CD4-positive, alpha-beta memory T cell (primary cell): ENCODE data around the gene RALGAPA1. TPM values are rescaled to one million over a fixed set of nuclear protein-coding genes. Genes with fewer than 3 reads are reported as not detected.

Experiments
- CTCF ChIA-PET: fragments of 350-600 bp; sonication (Branson Sonifier 250); formaldehyde crosslinking; loops from one replicate; lab custom pipeline; 2021; ENCODE audit warnings: inconsistent platforms; ENCODE audit not compliant: partially characterized antibody; lab: Charles Lee
- POLR2A ChIA-PET: fragments of 350-600 bp; sonication (Branson Sonifier 250); formaldehyde crosslinking; loops from one replicate; lab custom pipeline; 2021; ENCODE audit not compliant: partially characterized antibody; lab: Charles Lee
- DNase-seq, 5 donors: peaks; one replicate each; pipeline versions ENCODE4 v3.0.0 to v3.0.0-alpha.2; 2020 to 2022; ENCODE audit warnings: mixed read lengths in 1 of 5
- H3K27ac ChIP-seq: one replicate; pipeline ENCODE4 v1.7.0; 2013; ENCODE audit warnings: low read depth, low read length
- H3K27me3 ChIP-seq: 2 replicates; pipeline ENCODE4 v1.7.0; 2013; ENCODE audit warnings: mild to moderate bottlenecking, low read length, moderate library complexity; ENCODE audit not compliant: insufficient read depth
- H3K36me3 ChIP-seq: 2 replicates; pipeline ENCODE4 v1.7.0; 2013; ENCODE audit warnings: mild to moderate bottlenecking, low read length, moderate library complexity; ENCODE audit not compliant: insufficient read depth
- H3K4me1 ChIP-seq: 2 replicates; pipeline ENCODE4 v1.7.0; 2013; ENCODE audit warnings: mild to moderate bottlenecking, low read length, moderate library complexity; ENCODE audit not compliant: insufficient read depth
- H3K4me3 ChIP-seq, 2 donors: one replicate each; pipeline ENCODE4 v1.7.0; 2013; ENCODE audit warnings: low read length in 2 of 2, mild to moderate bottlenecking in 1 of 2
- H3K9me3 ChIP-seq, 2 donors: one replicate each; pipeline ENCODE4 v1.7.0; 2013; ENCODE audit warnings: low read length in 2 of 2, control low read depth in 1 of 2; ENCODE audit not compliant: control insufficient read depth in 1 of 2
- H3K27ac Mint-ChIP-seq, 7 donors: one replicate each; pipeline ENCODE4 v1.8.0; 2020 to 2021; ENCODE audit warnings: mixed read lengths in 7 of 7, mild to moderate bottlenecking in 6 of 7, inconsistent platforms in 3 of 7, moderate library complexity in 3 of 7
- H3K27me3 Mint-ChIP-seq, 2 donors: one replicate each; pipeline ENCODE4 v1.8.0; 2020 to 2021; ENCODE audit warnings: mixed read lengths in 2 of 2
- H3K36me3 Mint-ChIP-seq, 2 donors: one replicate each; pipeline ENCODE4 v1.8.0; 2020 to 2021; ENCODE audit warnings: mixed read lengths in 2 of 2, inconsistent platforms in 1 of 2, mild to moderate bottlenecking in 1 of 2
- H3K4me1 Mint-ChIP-seq, 4 donors: one replicate each; pipeline ENCODE4 v1.8.0; 2020 to 2021; ENCODE audit warnings: mixed read lengths in 4 of 4, mild to moderate bottlenecking in 1 of 4
- H3K4me3 Mint-ChIP-seq, 8 donors: one replicate each; pipeline ENCODE4 v1.8.0; 2020 to 2021; ENCODE audit warnings: mixed read lengths in 8 of 8, mild to moderate bottlenecking in 7 of 8, moderate library complexity in 6 of 8, inconsistent platforms in 3 of 8
- H3K9me3 Mint-ChIP-seq, 8 donors: one replicate each; pipeline ENCODE4 v1.8.0; 2020 to 2021; ENCODE audit warnings: mixed read lengths in 8 of 8, mild to moderate bottlenecking in 5 of 8, inconsistent platforms in 3 of 8, moderate library complexity in 1 of 8
- intact Hi-C: fragments of 100-400 bp; cut with micrococcal nuclease; formaldehyde crosslinking; loops from one replicate; pipeline ENCODE4 v1.15.1; 2023
- polyA plus RNA-seq, 2 donors: library from polyadenylated mRNA; unstranded; fragments of 300-500 nt; fragmentation: Illumina TruSeq; gene quantifications; one replicate each; pipeline ENCODE4 v1.2.3, GENCODE V29; 2021
- total RNA-seq, 2 experiments: library from RNA; stranded (reverse); gene quantifications; one replicate each; pipeline ENCODE4 v1.2.3, GENCODE V29; 2021

The RALGAPA1 gene
- total and polyA plus RNA-seq, 4 experiments from 2014 or later: 15.1 to 66.0 (median 42.9) TPM

- no peak overlapping the region for H3K4me3 Mint-ChIP-seq
- no peaks in the 10 kb centered on the region for H3K36me3 ChIP-seq
- DNase-seq: no peak
- H3K27ac Mint-ChIP-seq: no peak overlapping the region
- H3K4me3 ChIP-seq: no peak overlapping the region
- POLR2A ChIA-PET: no interaction called here
- H3K9me3 ChIP-seq: no peaks in the 10 kb centered on the region
- no peaks in the 10 kb centered on the region for H3K9me3 Mint-ChIP-seq
- H3K27me3 ChIP-seq: no peaks in the 10 kb centered on the region
- no peaks in the 10 kb centered on the region for H3K27me3 Mint-ChIP-seq
- H3K4me1 Mint-ChIP-seq: no peaks in the 10 kb centered on the region
- CTCF ChIA-PET: no interaction called here
- H3K27ac ChIP-seq: no peak overlapping the region
- intact Hi-C loops: no loop called here
- no peaks in the 10 kb centered on the region for H3K4me1 ChIP-seq
- H3K36me3 Mint-ChIP-seq: peaks cover 16 to 20% of the 10 kb centered on the region in 2 donors
Observed at GRCh38 chr14:35558680-35559079, 250.4 kb downstream of the RALGAPA1 start.

- H3K27ac ChIP-seq: no peak overlapping the region
- ChIA-PET POLR2A (no interaction called here), CTCF (no interaction called here)
- Mint-ChIP-seq H3K9me3 (no peaks in the 10 kb centered on the region), H3K4me1 (no peaks in the 10 kb centered on the region), H3K4me3 (no peak overlapping the region), H3K27ac (no peak overlapping the region), H3K27me3 (no peaks in the 10 kb centered on the region), H3K36me3 (peaks cover 10 to 14% of the 10 kb centered on the region in 2 donors)
- H3K27me3 ChIP-seq: no peaks in the 10 kb centered on the region
- no peaks in the 10 kb centered on the region for H3K4me1 ChIP-seq
- DNase-seq: no peak
- H3K4me3 ChIP-seq: no peak overlapping the region
- no peaks in the 10 kb centered on the region for H3K36me3 ChIP-seq
- intact Hi-C loops: no loop called here
- H3K9me3 ChIP-seq: no peaks in the 10 kb centered on the region
Observed at GRCh38 chr14:35557221-35557747, 251.8 kb downstream of the RALGAPA1 start.

- Histone ChIP-seq H3K27me3 (no peaks in the 10 kb centered on the region), H3K36me3 (no peaks in the 10 kb centered on the region), H3K4me1 (no peaks in the 10 kb centered on the region), H3K4me3 (no peak overlapping the region), H3K9me3 (no peaks in the 10 kb centered on the region), H3K27ac (no peak overlapping the region)
- Mint-ChIP-seq H3K36me3 (peaks cover 10 to 12% of the 10 kb centered on the region in 2 donors), H3K27ac (no peak overlapping the region), H3K9me3 (no peaks in the 10 kb centered on the region), H3K4me1 (no peaks in the 10 kb centered on the region), H3K4me3 (no peak overlapping the region), H3K27me3 (no peaks in the 10 kb centered on the region)
- ChIA-PET POLR2A (no interaction called here), CTCF (no interaction called here)
- intact Hi-C loops: no loop called here
- DNase-seq: no peak
Observed at GRCh38 chr14:35556548-35556947, 252.5 kb downstream of the RALGAPA1 start.

- Histone ChIP-seq H3K4me3 (no peak overlapping the region), H3K27me3 (no peaks in the 10 kb centered on the region), H3K36me3 (no peaks in the 10 kb centered on the region), H3K27ac (no peak overlapping the region), H3K9me3 (no peaks in the 10 kb centered on the region), H3K4me1 (no peaks in the 10 kb centered on the region)
- no peaks in the 10 kb centered on the region for H3K4me1 Mint-ChIP-seq
- H3K4me3 Mint-ChIP-seq: no peak overlapping the region
- no peaks in the 10 kb centered on the region for H3K9me3 Mint-ChIP-seq
- ChIA-PET CTCF (interaction anchor here (0.8 kb wide), 1 partner anchor 20 kb away, joined by 3 read pairs; no protein-coding TSS in a partner anchor), POLR2A (no interaction called here)
- intact Hi-C loops: no loop called here
- H3K36me3 Mint-ChIP-seq: peaks cover 6 to 12% of the 10 kb centered on the region in 2 donors
- no peaks in the 10 kb centered on the region for H3K27me3 Mint-ChIP-seq
- DNase-seq: no peak
- H3K27ac Mint-ChIP-seq: no peak overlapping the region
Observed at GRCh38 chr14:35553808-35554207, 255.3 kb downstream of the RALGAPA1 start.

- H3K27ac Mint-ChIP-seq: no peak overlapping the region
- peaks cover 13 to 15% of the 10 kb centered on the region in 2 donors for H3K36me3 Mint-ChIP-seq
- H3K4me3 ChIP-seq: no peak overlapping the region
- no peak overlapping the region for H3K27ac ChIP-seq
- H3K27me3 Mint-ChIP-seq: no peaks in the 10 kb centered on the region
- no peaks in the 10 kb centered on the region for H3K9me3 Mint-ChIP-seq
- intact Hi-C loops: no loop called here
- ChIA-PET CTCF (interaction anchor here (1.1 kb wide), 1 partner anchor 8 kb away, joined by 3 read pairs; no protein-coding TSS in a partner anchor), POLR2A (no interaction called here)
- no peaks in the 10 kb centered on the region for H3K36me3 ChIP-seq
- no peak for DNase-seq
- no peaks in the 10 kb centered on the region for H3K9me3 ChIP-seq
- H3K27me3 ChIP-seq: no peaks in the 10 kb centered on the region
- H3K4me3 Mint-ChIP-seq: no peak overlapping the region
- H3K4me1 ChIP-seq: no peaks in the 10 kb centered on the region
- no peaks in the 10 kb centered on the region for H3K4me1 Mint-ChIP-seq
Observed at GRCh38 chr14:35551081-35551480, 258.0 kb downstream of the RALGAPA1 start.

GRCh38 chr14:35549551-35549950 lies 259.5 kb downstream of the RALGAPA1 start:
- no peaks in the 10 kb centered on the region for H3K4me1 Mint-ChIP-seq
- Histone ChIP-seq H3K36me3 (no peaks in the 10 kb centered on the region), H3K4me1 (no peaks in the 10 kb centered on the region), H3K4me3 (no peak overlapping the region), H3K27ac (no peak overlapping the region), H3K9me3 (no peaks in the 10 kb centered on the region), H3K27me3 (no peaks in the 10 kb centered on the region)
- intact Hi-C loops: no loop called here
- H3K27me3 Mint-ChIP-seq: no peaks in the 10 kb centered on the region
- H3K27ac Mint-ChIP-seq: no peak overlapping the region
- DNase-seq: no peak
- H3K4me3 Mint-ChIP-seq: no peak overlapping the region
- H3K9me3 Mint-ChIP-seq: no peaks in the 10 kb centered on the region
- CTCF ChIA-PET: no interaction called here
- POLR2A ChIA-PET: no interaction called here
- peaks cover 12 to 13% of the 10 kb centered on the region in 2 donors for H3K36me3 Mint-ChIP-seq

- Mint-ChIP-seq H3K4me3 (no peak overlapping the region), H3K27ac (no peak overlapping the region), H3K27me3 (no peaks in the 10 kb centered on the region), H3K36me3 (peaks cover 23 to 31% of the 10 kb centered on the region in 2 donors), H3K9me3 (no peaks in the 10 kb centered on the region), H3K4me1 (no peaks in the 10 kb centered on the region)
- Histone ChIP-seq H3K9me3 (no peaks in the 10 kb centered on the region), H3K4me1 (no peaks in the 10 kb centered on the region), H3K36me3 (no peaks in the 10 kb centered on the region), H3K4me3 (no peak overlapping the region), H3K27me3 (no peaks in the 10 kb centered on the region), H3K27ac (no peak overlapping the region)
- no peak for DNase-seq
- CTCF ChIA-PET: interaction anchor here (1.0 kb wide), 1 partner anchor 9 kb away, joined by 3 read pairs; no protein-coding TSS in a partner anchor
- POLR2A ChIA-PET: no interaction called here
- intact Hi-C loops: no loop called here
Observed at GRCh38 chr14:35543006-35543405, 266.1 kb downstream of the RALGAPA1 start.
